Purkinje cell (primary cell): ENCODE data around the gene GSE1. TPM values are rescaled to one million over a fixed set of nuclear protein-coding genes. Genes with fewer than 3 reads are reported as not detected.

Source experiments
- polyA plus RNA-seq: library from polyadenylated mRNA; unstranded; fragments of >200 nt; fragmentation: Nextera tagmentation; gene quantifications from 2 replicates; pipeline ENCODE4 v1.2.1, GENCODE V29; 2014

Gene GSE1
- 2.4 and 5.3 TPM in 2 replicates for polyA plus RNA-seq

GRCh38 chr16:85612801-85613603 lies at the start of gene GSE1:
Gene GSE1, plus strand, starts transcription at chr16:85613322. Its CDS starts 70 bp downstream, at chr16:85613392.

GRCh38 chr16:85688586-85689284 lies 75.6 kb downstream of the GSE1 start, which contains the start of gene GINS2:
Gene GINS2, minus strand, starts transcription at chr16:85688954. Its CDS starts 56 bp downstream, at chr16:85688898.

Other genes starting within 250 kb of the GSE1 start
- gene GINS2, start 75.6 kb downstream of the GSE1 start, polyA plus RNA-seq: 0.67 TPM in 1 of 2 replicates, not detected in the other
- gene C16orf74, start 137.8 kb downstream of the GSE1 start, polyA plus RNA-seq: 0.34 TPM in 1 of 2 replicates, not detected in the other
- gene EMC8, start 186.2 kb downstream of the GSE1 start, polyA plus RNA-seq: 21.1 and 22.4 TPM in 2 replicates
- gene COX4I1, start 186.4 kb downstream of the GSE1 start, polyA plus RNA-seq: 2,847 and 3,153 TPM in 2 replicates